Smooth muscle cell (in vitro differentiated cells): Measurements from ENCODE around the gene MTMR3. TPM values are rescaled to one million over a fixed set of nuclear protein-coding genes. Genes with fewer than 3 reads are reported as not detected.
A peak's percentile ranks its signal among the peaks of the same experiment; 100 is the strongest.

Experiments
- DNase-seq: peaks from one replicate; lab custom pipeline; 2025; ENCODE audit not compliant: unreplicated experiment; lab: John Stamatoyannopoulos, UW
- H2AFZ ChIP-seq: fragments of 200-600 bp; sonication (generic); 2 replicates; pipeline ENCODE4 v1.6.0; 2016; ENCODE audit warnings: antibody characterized with exemption, low read depth, mild to moderate bottlenecking
- H3F3A ChIP-seq: fragments of 200-600 bp; sonication (generic); 2 replicates; pipeline ENCODE4 v1.6.0; 2017; ENCODE audit warnings: antibody characterized with exemption, low read depth
- H3K27ac ChIP-seq: fragments of 200-600 bp; sonication (generic); 2 replicates; pipeline ENCODE4 v1.5.1; 2016; ENCODE audit warnings: low read depth, mild to moderate bottlenecking
- H3K27me3 ChIP-seq: fragments of 200-600 bp; sonication (generic); 2 replicates; pipeline ENCODE4 v1.6.1; 2016; ENCODE audit warnings: low read depth, mild to moderate bottlenecking
- H3K36me3 ChIP-seq: fragments of 200-600 bp; sonication (generic); 2 replicates; pipeline ENCODE4 v1.5.1; 2016; ENCODE audit warnings: low read depth
- H3K4me1 ChIP-seq: fragments of 200-600 bp; sonication (generic); 2 replicates; pipeline ENCODE4 v1.5.1; 2016; ENCODE audit warnings: low read depth
- H3K4me2 ChIP-seq: fragments of 200-600 bp; sonication (generic); 2 replicates; pipeline ENCODE4 v1.6.0; 2016; ENCODE audit warnings: mild to moderate bottlenecking
- H3K4me3 ChIP-seq: fragments of 200-600 bp; sonication (generic); 2 replicates; pipeline ENCODE4 v1.5.1; 2016; ENCODE audit warnings: mild to moderate bottlenecking
- H3K79me2 ChIP-seq: fragments of 200-600 bp; sonication (generic); 2 replicates; pipeline ENCODE4 v1.6.0; 2016; ENCODE audit warnings: low read depth, mild to moderate bottlenecking
- H3K9ac ChIP-seq: fragments of 200-600 bp; sonication (generic); 2 replicates; pipeline ENCODE4 v1.6.0; 2016; ENCODE audit warnings: low read depth
- H3K9me3 ChIP-seq: fragments of 200-600 bp; sonication (generic); replicated peaks from 2 replicates; pipeline ENCODE4 v1.5.1; 2016; ENCODE audit warnings: low read depth
- H4K20me1 ChIP-seq: fragments of 200-600 bp; sonication (generic); 2 replicates; pipeline ENCODE4 v1.6.0; 2016; ENCODE audit warnings: low read depth
- CTCF ChIP-seq: fragments of 200-600 bp; sonication (generic); IDR thresholded peaks from 2 replicates; pipeline ENCODE4 v1.5.1; 2017; ENCODE audit warnings: borderline replicate concordance, mild to moderate bottlenecking, antibody characterized with exemption; ENCODE audit not compliant: insufficient read depth, poor library complexity, severe bottlenecking
- WGBS: methylation state at CpG from one replicate; pipeline ENCODE4 v1.1.7; 2016; ENCODE audit warnings: low lambda C conversion rate; 5-methylcytosine and 5-hydroxymethylcytosine counted together
- polyA plus RNA-seq: library from polyadenylated mRNA; unstranded; fragments of >200 nt; fragmentation: Nextera tagmentation; extraction: Ambion mirVana; gene quantifications from 2 replicates; pipeline ENCODE4 v1.2.1, GENCODE V29; 2016
- total RNA-seq: library from RNA; depleted of rRNA; stranded (reverse); fragments of >200 nt; gene quantifications from 2 replicates; pipeline ENCODE4 v1.2.3, GENCODE V29; 2014

MTMR3 gene
- total and polyA plus RNA-seq, 2 experiments from 2014 or later: 15.8 to 48.9 TPM

- WGBS: 89% methylated on average over 4 of the region's 4 CpGs
- Histone ChIP-seq H3K27me3 (no peaks in the 10 kb centered on the region), H3K9me3 (no peaks in the 10 kb centered on the region), H2AFZ (no peak overlapping the region), H4K20me1 (no peaks in the 10 kb centered on the region), H3K79me2 (no peaks in the 10 kb centered on the region), H3K4me2 (no peak overlapping the region), H3K4me1 (no peaks in the 10 kb centered on the region), H3K9ac (no peak overlapping the region), H3K36me3 (no peaks in the 10 kb centered on the region), H3K4me3 (no peak overlapping the region), H3F3A (peaks cover 4% of the 10 kb centered on the region), H3K27ac (no peak overlapping the region)
- no peak for DNase-seq
- TF ChIP-seq CTCF: no peak
Observed at GRCh38 chr22:30043161-30043560, 160.2 kb downstream of the MTMR3 start.

GRCh38 chr22:30044369-30044768, 161.4 kb downstream of the MTMR3 start:
- Histone ChIP-seq H3K27ac (peak overlapping the region; percentile 73), H3F3A (peaks cover 4% of the 10 kb centered on the region), H3K9ac (peak overlapping the region; percentile 57), H3K36me3 (no peaks in the 10 kb centered on the region), H3K9me3 (no peaks in the 10 kb centered on the region), H3K79me2 (no peaks in the 10 kb centered on the region), H4K20me1 (no peaks in the 10 kb centered on the region), H3K4me3 (no peak overlapping the region), H3K27me3 (no peaks in the 10 kb centered on the region), H3K4me1 (no peaks in the 10 kb centered on the region), H3K4me2 (no peak overlapping the region), H2AFZ (no peak overlapping the region)
- 70% methylated on average over 3 of the region's 3 CpGs for WGBS
- TF ChIP-seq CTCF: no peak
- DNase-seq: no peak

- peak overlapping the region; percentile 73 for H3K27ac ChIP-seq
- no peak overlapping the region for H3K4me2 ChIP-seq
- no peaks in the 10 kb centered on the region for H3K27me3 ChIP-seq
- H3K4me1 ChIP-seq: no peaks in the 10 kb centered on the region
- H3K4me3 ChIP-seq: no peak overlapping the region
- TF ChIP-seq CTCF: no peak
- H3K9me3 ChIP-seq: no peaks in the 10 kb centered on the region
- 91% methylated on average over 4 of the region's 4 CpGs for WGBS
- no peaks in the 10 kb centered on the region for H4K20me1 ChIP-seq
- no peaks in the 10 kb centered on the region for H3K79me2 ChIP-seq
- H3K9ac ChIP-seq: peak overlapping the region; percentile 57
- peaks cover 4% of the 10 kb centered on the region for H3F3A ChIP-seq
- H2AFZ ChIP-seq: no peak overlapping the region
- DNase-seq: no peak
- H3K36me3 ChIP-seq: no peaks in the 10 kb centered on the region
Observed at GRCh38 chr22:30044881-30045493, 162.0 kb downstream of the MTMR3 start.

GRCh38 chr22:30045494-30045887, 162.5 kb downstream of the MTMR3 start:
- H3K79me2 ChIP-seq: no peaks in the 10 kb centered on the region
- peaks cover 4% of the 10 kb centered on the region for H3F3A ChIP-seq
- H3K4me3 ChIP-seq: no peak overlapping the region
- H3K9me3 ChIP-seq: no peaks in the 10 kb centered on the region
- 88% methylated on average over 4 of the region's 4 CpGs for WGBS
- H2AFZ ChIP-seq: no peak overlapping the region
- H3K36me3 ChIP-seq: no peaks in the 10 kb centered on the region
- TF ChIP-seq CTCF: no peak
- no peak overlapping the region for H3K9ac ChIP-seq
- H3K4me1 ChIP-seq: no peaks in the 10 kb centered on the region
- H3K4me2 ChIP-seq: no peak overlapping the region
- H4K20me1 ChIP-seq: no peaks in the 10 kb centered on the region
- no peak for DNase-seq
- H3K27ac ChIP-seq: no peak overlapping the region
- H3K27me3 ChIP-seq: no peaks in the 10 kb centered on the region
